NCI-H510A (cell line): ENCODE results near the gene NOM1.

Experiments
- DNase-seq: peaks from one replicate; lab custom pipeline; 2025; lab: John Stamatoyannopoulos, UW

The NOM1 gene

DNA sequence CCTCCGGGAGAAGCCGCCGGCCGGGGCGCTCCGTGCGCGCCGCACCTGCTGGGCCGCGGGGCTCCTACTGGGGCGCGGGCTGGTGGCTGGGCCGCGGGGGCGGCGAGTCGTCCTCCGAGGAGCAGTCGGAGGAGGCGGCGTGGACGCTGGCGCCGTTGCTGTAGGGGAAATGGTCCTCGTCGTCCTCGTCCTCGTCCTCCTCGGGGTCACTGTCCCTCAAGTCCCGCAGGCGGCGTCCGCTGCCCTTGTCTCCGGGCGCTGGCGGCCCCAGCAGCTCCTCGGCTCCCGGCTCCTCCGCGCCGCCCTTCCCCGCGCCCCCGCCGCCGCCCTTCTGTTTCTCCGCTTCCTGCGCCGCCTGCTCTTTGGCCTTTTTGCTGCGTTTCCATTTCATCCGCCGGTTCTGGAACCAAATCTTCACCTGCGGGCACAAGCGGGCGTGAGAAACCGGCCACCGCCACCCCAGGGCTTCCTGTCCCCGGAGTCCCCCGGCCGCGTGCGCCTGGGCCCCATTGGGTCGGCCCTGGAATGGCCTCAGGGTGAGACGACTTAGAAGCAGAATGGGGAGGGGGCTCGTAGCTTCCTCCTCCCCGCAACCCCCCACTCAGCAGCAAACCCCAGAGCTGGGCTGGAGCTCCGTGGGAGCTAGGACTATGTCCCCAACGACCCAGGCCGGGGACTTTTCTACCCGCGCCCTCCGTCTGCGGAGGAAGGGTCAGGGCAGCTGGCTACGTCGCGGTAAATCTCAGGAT lies 56.1 kb downstream of the NOM1 start:
- no peak for DNase-seq

DNA sequence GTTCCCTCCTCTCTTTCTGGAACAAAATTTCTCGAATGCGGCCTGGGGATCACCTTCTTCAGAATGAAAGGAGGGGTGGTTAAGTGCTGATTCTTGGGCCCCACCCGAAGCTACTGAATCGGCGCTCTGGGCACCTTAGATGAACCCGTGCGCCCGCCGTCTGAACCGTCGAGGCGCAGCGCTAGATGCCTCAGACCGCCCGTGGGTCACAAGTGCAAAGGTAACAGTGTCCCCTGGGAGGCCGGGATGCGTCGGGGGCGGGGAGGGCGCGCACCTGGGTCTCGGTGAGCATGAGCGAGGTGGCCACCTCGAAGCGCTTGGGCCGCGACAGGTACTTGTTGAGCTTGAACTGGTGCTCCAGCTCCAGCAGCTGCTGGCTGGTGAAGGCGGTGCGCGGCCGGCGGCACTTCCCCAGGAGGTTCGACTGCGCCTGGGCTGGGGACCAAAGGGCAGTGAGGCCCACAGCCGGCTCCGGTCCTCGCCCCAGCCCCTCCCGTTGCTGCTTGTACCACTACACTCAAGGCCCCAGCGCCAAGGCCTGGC lies 56.8 kb downstream of the NOM1 start:
- DNase-seq = no peak

DNA sequence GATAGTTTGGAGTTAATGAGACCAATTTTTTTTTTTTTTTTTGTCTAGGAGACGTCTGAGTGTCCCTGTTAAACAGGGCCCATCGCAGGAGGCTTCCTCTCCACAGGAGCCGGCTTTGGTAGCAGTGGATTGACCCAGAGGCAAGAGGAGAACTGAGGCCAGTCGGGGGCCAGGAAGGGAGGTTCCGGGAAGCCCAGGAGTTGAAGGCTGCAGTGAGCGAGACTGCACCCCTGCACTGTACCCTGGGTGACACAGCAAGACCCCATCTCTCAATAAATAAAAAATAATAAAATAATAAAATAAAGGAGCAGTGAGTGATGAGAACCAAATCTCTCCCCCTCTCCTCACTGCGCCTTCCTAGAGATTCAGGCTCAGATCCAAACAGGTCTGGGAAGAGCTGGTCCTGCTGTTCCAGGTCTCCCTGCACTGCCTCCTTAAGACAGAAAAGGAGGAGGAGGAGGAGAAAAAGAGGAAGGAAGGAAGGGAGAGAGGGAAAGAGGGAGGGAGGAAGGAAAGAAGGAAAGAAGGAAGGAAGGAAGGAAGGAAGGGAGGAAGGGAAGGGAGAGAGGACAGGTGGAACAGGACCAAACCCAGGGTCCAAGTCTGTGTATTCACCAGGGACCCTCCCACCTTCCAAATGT lies 57.4 kb downstream of the NOM1 start:
- DNase-seq = no peak

DNA sequence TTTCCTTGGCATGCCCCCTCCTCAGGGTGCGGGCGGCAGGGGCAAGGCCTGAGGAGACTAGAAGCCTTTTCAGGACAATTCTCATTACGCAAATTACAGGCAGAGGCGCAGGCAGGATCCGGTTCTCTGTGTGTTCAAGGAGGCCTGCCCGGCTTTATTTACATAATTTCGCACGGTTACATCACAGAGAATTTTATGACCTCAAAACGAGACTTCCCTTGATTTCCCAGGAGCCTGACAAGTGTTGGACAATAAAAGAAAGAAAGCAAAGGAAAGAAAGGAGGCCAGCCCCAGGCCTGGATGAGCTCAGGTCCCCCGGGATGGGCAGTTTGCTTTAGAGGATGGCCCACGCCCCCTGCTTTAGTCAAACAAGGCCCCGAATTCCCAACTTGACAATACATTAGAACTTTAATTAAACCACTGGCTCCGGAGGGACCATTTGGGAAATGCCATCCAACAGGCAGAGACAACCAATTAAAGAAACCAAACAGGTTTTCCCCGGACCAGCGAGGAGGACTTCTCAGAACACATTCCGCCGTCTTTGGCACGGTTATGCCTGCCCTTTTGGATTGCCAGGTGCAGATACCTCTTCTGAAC lies 58.1 kb downstream of the NOM1 start:
- DNase-seq = no peak

DNA sequence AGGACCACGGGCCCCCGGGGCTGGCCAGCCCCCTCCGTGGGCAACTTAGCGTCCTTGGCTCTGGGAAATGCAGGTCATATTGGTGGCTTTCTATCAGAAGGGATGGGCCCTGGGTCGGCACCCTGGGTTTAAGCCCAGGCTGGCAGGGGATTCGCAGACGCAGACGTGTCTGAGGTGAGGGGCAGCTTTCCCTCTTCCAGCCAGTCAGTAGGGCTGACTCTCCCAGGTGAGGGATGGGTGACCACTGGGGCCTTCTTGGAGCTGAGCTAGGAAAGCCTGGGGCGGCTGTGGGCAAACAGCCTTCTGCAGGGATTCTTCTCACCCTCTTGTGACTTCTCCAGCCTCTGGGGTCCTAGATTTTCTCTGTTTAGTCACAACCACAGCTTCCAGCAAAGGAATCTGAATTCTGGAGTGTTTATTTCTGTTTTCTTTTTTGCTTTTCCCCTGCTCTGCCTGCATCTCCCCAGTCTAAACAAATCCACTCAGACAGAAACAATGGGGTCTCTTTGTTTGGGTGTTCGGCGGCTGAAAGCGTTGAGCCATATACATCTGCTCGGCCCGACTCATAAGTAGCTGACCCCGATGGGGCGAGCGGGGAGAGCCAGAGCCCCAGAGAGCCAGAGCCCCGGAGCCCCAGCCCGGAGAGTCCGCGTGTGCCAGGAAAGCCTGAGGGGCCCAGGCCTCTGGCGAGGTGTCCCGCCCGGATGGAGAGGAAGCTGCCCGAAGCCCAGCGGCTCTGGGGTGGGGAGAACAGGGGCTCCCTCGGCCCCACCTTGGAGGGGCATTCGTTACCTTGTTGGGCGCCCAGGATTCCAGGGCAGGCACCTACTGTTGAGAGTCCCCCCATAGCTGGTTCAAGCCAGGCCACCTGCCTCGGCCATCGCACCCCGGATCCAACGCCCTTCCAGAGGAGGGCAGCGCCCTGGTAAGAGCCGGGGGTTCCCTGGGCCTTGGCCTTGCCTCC lies 59.0 kb downstream of the NOM1 start:
- DNase-seq = no peak

DNA sequence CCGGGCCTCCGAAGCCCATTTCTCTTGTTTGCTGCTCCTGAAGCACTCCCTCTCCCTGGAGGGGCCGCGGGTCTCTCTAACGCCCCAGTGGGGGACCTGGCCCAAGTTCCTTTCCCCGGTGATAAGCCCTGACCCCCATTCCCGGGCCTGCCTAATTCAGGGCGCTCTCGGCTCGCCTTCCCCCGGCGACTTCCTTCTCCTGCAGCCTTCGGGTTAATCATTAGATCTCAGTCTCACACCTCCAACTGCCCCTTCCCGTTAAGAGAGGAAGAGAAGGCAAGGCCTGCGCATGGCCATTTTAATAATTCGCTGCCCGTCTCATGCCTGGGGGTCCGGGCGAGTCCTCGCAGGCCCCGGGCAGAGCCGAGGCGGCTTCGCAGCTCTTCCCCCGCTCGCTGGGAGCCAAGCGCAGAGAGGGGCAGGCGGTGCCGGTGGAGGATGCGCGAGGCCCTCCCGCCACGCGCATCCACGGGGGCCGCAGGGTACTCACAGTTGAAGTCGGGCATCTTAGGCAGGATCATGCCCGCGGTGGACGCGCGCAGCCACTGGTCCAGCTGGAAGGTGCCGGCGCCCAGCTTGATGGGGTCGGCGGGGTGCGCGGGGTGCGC lies 59.8 kb downstream of the NOM1 start:
- no peak for DNase-seq

DNA sequence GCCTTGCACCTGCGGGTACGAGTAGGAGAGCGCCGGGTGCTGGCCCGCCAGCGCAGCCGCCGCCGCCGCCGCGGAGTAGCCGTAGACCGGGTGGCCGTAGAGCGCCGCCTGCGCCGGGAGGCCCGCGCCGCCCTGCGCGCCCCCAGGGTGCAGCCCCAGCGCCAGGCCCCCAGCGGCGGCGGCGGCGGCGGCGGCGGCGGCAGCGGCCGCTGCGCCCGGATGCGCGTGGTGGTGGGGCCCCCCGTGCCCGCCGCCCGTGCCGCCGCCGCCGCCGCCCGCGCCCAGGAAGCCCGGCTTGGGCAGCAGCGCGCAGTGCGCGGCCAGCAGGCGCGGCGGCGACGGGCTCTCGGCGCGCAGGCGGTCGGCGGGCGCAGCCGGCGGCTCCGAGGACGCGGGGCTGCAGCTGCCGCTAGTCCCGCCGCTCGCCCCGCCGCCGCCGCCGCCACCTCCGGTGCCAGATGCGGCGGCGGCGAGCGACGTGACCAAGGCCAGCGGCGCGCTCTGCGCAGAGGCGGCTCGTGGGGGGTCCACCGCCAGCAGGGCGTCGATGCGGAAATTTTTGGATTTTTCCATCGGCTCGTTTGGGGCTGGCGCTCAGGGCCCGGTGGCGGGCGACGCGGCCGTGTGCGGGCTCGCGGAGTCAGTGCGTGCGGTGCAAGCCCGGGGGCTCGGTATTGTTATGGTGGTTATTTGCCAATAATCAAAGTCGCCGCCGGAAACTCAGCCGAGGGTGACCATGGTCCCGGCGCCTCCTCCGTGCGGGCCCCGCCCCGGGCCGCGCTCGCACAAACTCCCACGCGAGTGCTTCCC lies 60.5 kb downstream of the NOM1 start:
- no peak for DNase-seq

DNA sequence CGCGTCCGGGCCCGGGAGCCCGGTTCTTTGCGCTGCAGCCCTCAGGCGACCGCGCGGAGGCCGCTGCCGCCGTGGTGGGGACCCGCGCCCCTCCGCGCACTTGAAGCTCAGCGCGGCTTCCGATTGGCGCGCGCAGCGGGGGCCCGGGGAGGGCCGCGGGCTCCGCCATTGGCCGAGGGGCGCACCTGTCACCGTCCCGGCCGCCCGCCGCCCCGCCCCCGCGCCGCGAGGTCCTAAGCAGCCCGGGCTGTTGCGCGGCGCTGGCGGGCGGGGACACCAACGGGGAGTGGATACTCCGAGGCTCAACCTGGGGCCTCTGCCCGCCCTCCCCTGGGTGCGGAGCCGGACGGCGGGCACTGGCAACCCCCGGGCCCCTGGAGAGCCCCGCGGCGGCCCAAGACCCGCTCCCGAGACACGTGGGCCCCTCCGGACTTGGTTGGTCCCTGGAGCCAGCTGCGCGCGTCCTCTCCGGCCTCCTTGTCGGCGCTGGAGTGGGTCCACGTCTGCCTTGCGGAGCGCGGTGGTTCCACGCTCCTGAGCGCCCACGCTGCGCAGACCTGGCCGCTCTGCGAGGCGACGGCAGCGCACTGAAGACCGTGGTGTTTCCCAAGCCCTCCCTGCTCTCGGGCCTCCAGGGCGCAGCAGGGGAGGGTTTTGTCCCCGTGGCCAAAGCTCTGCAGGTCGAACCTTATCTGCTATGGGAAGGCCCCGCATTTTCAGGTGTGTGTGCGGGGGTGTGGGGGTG lies 61.2 kb downstream of the NOM1 start, which contains the start of gene MNX1:
Gene MNX1 (minus strand): TSS at position 76 of the 745 bp plus-strand sequence. CDS start 313 bp downstream, outside the sequence.
- peak; percentile 86 for DNase-seq

DNA sequence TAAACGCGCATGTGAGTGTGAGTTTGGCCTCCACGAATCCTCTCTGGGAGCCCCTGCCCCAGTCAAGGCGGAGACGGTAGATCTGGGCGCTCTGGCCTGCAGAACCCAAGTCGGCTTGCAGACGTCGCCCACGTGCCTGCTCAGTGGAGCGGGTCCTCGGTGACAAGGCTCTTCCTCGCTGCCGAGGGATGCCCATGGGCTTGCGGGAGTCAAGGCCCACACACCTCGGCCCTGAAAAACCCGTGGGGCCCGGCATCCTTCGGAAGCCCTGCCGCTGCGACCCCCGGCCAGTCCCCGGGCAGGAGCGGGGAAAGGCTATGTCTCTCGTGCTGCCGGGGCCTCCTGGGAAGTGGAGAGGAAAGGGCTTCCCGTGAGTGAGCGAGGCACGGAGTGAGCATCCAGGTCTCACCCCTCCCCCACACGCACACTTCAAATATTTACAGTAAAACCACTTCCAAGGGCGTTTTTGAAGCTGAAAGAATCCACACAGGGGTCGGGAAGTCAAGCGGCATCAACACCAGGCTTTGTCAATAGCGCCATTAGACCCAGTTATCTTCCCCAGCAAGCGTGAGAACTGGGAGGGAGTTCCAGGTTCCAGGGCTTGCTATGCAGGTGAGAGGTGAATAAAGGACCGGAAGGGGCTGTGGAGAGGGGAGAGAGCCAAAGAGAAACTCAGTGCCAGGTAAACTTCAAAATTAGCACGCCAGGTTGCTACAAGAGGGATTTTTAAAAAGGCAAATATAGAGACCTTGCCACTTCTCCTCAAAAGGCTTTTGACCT lies 62.0 kb downstream of the NOM1 start:
- peak; percentile 49 for DNase-seq

DNA sequence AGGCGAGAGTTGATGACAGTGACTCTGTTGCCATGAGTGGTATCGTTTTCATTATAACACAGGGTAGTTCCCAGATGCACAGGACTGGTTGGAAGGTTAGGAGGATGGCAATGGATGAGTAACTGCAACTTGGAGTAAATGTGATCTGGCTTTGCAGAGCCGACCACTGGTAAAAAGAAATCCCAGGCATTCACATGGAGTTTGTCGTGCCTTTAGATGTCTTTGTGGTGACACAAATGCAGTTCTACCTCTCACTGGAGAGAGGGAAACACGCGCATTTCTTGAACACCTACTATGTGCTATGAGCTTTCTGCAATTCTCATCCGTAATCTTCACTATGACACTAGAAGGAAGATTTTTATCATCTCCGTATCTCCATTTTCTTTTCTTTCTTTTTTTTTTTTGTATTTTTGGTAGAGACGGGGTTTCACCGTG lies 62.6 kb downstream of the NOM1 start:
- DNase-seq = no peak

DNA sequence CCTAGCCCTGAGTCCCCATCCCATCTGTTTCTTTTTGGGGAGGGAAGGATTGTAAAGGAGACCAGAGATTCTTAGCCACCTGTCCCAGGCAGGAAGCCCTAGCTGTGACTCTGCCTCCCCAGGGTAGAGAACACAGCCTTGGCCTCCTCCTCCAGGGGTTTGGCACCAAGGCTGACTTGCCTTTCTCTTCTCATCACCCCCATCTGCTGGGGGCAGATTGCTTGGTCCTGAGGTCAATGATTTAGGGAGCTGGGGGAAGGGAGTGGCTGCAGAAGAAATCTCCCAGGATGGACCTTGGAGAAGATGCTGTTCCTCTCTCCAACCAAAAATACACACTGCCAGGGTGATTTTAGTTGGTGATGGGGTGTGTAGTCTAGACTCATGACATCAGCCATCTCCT lies 63.6 kb downstream of the NOM1 start:
- DNase-seq = no peak

DNA sequence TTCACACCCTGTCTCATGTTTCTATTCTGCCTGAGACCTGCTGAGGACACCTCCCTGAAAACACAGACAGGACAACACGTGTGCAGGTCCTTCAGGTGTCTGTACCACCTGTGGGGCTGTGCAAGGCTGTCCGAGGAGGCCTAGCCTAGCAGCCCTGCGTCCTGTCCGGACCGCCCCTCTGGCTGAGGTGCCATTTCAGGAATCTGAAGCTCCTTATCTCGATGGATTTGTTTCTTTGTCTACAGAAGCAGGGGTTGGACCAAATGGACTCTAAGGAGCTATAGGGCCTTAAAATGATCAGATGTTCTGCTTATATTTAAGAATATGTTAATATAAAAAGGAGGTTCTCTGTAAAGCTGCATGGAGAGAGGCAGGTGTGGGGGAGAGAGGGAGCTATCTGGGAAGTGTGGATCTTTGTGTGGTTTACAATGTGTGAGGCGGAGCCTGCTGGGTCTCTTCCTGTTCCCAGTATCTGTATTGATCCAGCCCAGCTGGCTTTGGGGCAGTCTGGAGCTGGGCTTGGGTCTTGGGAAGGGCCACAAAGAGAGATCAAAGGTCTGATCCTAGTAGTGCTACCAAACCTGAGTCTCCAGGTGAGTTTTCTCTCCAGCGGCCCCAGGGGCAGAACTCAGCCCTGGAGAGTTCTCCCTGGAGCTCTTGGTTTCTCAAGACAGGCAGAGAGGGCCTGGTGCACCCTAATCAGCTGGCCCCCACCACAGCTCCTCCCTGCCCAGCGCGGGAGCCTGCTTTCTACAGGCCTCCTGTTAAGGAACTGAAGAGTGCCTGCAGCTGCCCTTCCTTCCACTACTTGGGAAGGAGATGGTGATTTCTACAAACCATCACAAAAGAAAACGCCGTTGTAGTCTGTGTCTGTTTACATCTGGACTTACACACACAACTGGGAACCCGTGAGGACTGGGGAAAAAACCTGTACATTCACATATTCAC lies 64.4 kb downstream of the NOM1 start:
- peak; percentile 42 for DNase-seq

DNA sequence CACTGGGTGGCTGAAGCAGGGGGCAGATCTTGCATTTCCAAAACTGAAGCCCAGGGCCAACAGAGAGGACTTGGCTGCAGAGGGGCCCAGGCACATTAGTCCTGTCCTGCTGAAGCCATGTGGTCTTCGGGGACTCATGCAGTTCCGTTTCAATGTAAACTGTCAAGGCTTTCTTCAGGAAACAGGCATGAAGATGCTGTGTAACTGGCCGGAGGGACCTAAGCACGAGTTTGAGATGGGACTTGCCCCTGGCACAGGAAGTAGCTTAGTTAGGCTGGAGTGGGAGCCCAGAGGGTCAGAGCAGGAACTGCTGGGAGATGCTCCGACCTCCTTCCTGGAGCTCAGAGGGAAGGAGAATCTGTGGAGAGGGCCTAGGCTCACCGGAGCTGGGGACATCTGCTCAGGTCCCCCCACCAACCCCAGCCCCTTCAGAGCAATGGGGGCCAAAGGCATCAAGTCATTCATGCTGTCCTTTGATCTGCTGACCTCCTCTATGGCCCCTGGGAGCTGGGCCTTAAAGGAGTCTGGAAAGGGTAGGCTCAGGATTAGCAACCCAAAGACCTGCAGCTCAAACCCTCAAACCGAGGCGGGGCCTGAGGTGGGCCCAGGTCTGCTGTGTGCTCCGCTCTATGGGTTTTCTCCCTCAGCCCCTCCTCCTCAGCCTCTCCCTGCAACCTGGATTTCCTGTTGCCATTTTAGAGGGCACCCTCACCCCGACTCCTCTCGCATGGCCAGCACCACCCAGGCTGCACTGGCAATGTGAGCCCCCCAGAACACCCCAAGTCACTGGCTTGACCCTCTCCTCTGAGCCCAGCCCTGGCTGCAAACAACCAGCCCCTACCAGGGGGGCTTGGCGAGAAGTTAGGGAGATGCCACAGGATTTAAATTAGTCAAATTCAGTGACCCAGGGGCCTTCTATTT lies 65.4 kb downstream of the NOM1 start:
- no peak for DNase-seq

DNA sequence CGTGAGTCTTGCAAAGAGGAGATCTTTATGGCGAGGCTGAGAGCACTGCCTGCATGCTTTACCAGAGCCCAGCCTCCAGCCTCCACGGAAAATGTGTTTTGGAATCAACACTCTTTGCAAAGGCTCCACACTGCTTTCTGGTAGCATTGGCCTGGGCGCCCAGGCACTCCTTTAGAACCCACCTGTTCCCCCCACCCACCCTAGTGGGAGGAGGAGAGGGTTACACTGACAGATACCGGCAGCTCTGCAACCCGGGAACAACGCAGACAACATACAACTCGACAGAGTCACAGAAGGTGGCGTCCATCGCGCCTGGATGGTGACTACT lies 66.5 kb downstream of the NOM1 start:
- no peak for DNase-seq

DNA sequence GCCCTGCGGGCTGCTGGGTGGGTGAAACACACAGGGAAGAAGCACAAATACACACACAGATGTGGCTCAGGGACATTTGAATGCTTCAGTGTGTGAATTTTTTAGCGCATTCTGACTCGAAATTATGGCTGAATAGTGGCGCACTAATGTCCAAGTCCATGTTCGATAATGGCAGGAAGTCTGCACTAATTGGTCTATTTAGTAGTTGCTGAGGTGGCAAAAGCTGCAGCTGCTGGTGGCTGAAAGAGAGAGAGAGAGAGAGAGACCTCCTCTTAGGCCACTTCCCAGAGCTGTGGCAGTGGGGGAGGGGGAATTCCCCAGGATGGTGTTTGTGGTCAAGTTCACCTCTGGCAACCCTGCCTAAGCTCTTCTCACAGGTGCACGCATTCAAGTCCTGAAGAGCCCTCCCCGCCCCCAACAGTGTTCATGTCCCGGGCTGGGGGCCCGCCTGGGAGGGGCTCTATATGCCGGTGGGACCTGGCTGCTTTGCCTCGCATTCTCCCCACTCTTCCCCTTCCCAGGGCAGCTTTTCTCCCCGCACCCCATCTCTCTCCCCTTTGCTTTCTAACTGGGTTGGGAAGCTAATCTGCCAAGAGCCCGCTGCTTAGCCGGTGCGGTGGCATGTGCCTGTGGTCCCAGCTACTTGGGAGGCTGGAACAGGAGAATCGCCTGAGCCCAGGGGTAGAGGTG lies 67.0 kb downstream of the NOM1 start:
- peak; percentile 64 for DNase-seq

DNA sequence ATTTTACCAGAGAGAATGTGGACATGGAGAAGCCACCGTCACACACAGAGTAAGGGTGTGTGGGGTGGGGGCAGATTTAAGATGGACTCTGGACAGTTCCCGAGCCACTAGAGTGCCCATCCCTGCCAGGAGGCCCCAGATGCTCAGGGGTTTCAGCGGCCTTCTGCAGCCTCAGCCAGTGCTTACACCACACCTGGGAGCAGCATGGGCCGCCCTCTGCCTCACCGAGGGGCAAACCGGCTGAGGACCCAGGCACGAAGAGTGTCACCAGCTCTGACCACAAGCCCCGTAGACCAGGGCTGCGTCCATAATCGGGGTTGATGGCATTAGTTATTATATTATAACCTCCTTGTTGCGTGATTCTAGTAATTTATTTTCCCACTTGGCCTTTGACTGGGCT lies 67.6 kb downstream of the NOM1 start:
- no peak for DNase-seq
